ENCODE results near the gene DDX31.

DNA sequence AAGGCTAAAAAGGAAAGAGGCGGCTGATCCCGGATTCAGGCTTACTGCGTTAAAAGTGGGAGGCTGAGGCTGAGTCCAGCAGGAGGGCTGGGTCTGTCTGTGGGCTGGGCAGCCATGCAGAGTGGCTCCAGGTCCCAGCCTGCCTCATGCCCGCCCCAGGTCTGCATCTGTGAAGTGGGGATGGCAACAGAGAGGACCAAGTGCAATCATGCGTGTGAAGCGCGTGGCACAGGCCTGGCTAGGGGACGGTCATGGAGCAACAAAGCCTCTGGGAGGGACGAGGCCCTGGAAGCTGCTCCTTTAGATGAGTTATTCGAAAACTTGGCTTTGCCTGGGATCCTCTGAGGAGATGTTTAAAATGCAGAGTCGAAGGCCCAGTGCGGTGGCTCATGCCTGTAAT, 117.7 kb downstream of the DDX31 start:
- TF ChIP-seq, protein P1, sequence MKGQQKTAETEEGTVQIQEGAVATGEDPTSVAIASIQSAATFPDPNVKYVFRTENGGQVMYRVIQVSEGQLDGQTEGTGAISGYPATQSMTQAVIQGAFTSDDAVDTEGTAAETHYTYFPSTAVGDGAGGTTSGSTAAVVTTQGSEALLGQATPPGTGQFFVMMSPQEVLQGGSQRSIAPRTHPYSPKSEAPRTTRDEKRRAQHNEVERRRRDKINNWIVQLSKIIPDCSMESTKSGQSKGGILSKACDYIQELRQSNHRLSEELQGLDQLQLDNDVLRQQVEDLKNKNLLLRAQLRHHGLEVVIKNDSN (CRISPR knock-in tag; IDR thresholded peaks at IDR 0.05): no peak
- TF ChIP-seq, protein P2, sequence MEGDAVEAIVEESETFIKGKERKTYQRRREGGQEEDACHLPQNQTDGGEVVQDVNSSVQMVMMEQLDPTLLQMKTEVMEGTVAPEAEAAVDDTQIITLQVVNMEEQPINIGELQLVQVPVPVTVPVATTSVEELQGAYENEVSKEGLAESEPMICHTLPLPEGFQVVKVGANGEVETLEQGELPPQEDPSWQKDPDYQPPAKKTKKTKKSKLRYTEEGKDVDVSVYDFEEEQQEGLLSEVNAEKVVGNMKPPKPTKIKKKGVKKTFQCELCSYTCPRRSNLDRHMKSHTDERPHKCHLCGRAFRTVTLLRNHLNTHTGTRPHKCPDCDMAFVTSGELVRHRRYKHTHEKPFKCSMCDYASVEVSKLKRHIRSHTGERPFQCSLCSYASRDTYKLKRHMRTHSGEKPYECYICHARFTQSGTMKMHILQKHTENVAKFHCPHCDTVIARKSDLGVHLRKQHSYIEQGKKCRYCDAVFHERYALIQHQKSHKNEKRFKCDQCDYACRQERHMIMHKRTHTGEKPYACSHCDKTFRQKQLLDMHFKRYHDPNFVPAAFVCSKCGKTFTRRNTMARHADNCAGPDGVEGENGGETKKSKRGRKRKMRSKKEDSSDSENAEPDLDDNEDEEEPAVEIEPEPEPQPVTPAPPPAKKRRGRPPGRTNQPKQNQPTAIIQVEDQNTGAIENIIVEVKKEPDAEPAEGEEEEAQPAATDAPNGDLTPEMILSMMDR (IDR thresholded peaks at IDR 0.05): no peak
- TF ChIP-seq ZSCAN18 (CRISPR knock-in tag; IDR thresholded peaks at IDR 0.05) (no peak), ARID4B (CRISPR knock-in tag; IDR thresholded peaks at IDR 0.05; ENCODE audit: borderline replicate concordance) (no peak), ATF2 (CRISPR knock-in tag; IDR thresholded peaks at IDR 0.05; ENCODE audit: borderline replicate concordance, low read depth) (no peak), ZNF232 (CRISPR knock-in tag; IDR thresholded peaks at IDR 0.05) (no peak), E2F5 (CRISPR knock-in tag; IDR thresholded peaks at IDR 0.05) (no peak), FOXP1 (CRISPR knock-in tag; IDR thresholded peaks at IDR 0.05; ENCODE audit: borderline replicate concordance) (no peak), NFATC4 (CRISPR knock-in tag; IDR thresholded peaks at IDR 0.05) (no peak), IRF2 (CRISPR knock-in tag; IDR thresholded peaks at IDR 0.05; ENCODE audit: borderline replicate concordance, low read depth) (no peak), TEAD4 (CRISPR knock-in tag; IDR thresholded peaks at IDR 0.05) (no peak)
- TF ChIP-seq, protein P3, sequence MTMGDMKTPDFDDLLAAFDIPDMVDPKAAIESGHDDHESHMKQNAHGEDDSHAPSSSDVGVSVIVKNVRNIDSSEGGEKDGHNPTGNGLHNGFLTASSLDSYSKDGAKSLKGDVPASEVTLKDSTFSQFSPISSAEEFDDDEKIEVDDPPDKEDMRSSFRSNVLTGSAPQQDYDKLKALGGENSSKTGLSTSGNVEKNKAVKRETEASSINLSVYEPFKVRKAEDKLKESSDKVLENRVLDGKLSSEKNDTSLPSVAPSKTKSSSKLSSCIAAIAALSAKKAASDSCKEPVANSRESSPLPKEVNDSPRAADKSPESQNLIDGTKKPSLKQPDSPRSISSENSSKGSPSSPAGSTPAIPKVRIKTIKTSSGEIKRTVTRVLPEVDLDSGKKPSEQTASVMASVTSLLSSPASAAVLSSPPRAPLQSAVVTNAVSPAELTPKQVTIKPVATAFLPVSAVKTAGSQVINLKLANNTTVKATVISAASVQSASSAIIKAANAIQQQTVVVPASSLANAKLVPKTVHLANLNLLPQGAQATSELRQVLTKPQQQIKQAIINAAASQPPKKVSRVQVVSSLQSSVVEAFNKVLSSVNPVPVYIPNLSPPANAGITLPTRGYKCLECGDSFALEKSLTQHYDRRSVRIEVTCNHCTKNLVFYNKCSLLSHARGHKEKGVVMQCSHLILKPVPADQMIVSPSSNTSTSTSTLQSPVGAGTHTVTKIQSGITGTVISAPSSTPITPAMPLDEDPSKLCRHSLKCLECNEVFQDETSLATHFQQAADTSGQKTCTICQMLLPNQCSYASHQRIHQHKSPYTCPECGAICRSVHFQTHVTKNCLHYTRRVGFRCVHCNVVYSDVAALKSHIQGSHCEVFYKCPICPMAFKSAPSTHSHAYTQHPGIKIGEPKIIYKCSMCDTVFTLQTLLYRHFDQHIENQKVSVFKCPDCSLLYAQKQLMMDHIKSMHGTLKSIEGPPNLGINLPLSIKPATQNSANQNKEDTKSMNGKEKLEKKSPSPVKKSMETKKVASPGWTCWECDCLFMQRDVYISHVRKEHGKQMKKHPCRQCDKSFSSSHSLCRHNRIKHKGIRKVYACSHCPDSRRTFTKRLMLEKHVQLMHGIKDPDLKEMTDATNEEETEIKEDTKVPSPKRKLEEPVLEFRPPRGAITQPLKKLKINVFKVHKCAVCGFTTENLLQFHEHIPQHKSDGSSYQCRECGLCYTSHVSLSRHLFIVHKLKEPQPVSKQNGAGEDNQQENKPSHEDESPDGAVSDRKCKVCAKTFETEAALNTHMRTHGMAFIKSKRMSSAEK (CRISPR knock-in tag; IDR thresholded peaks at IDR 0.05; ENCODE audit: borderline replicate concordance): no peak

All from WTC11 (cell line).